ENCODE measurements around the gene PRMT3. TPM values are rescaled to one million over a fixed set of nuclear protein-coding genes. Genes with fewer than 3 reads are reported as not detected.

The PRMT3 gene
- total RNA-seq, 1 experiment from 2014 or later, result 22.6 TPM

DNA sequence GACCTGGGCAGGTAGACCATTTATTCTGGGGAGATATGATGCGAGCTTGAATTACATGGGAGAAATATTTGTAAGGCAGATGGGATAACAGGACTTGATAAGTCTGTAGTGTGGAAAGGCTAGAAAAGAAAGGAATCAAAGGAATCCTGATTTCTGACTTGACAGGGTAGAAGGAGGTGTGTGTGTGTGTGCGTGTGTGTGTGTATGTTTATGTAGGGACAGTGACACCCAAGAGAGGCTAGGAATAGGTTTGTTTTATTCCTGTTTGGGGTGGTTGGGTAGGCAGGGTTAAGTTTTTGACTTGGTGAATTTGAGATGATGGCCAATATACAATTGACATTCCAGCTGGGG lies 24.4 kb upstream of the PRMT3 start:
- Histone ChIP-seq H3T11ph (ENCODE audit: low read length) (no peak overlapping the region), H3K14ac (ENCODE audit: insufficient read depth, low read length) (no peak overlapping the region), H2BK15ac (ENCODE audit: low read depth, low read length) (no peak overlapping the region), H3K9me3 (ENCODE audit: control insufficient read depth, low read depth, low read length) (no peaks in the 10 kb centered on the region), H2AFZ (ENCODE audit: low read length) (peak overlapping the region; percentile 35), H3K27me3 (ENCODE audit: insufficient read depth, low read length) (peaks cover 9% of the 10 kb centered on the region; the same call in 1 of the 2 replicates), H3K79me2 (ENCODE audit: insufficient read depth, low read length) (no peaks in the 10 kb centered on the region), H2BK120ac (ENCODE audit: low read depth, low read length, poor library complexity, severe bottlenecking) (no peak overlapping the region), H3K56ac (ENCODE audit: insufficient read length, low read depth, low read length) (no peak overlapping the region), H3K23me2 (ENCODE audit: insufficient read length, low read depth, low read length, poor library complexity, severe bottlenecking) (peaks cover 7% of the 10 kb centered on the region), H2BK20ac (ENCODE audit: low read depth, low read length, poor library complexity, severe bottlenecking) (no peak overlapping the region), H3K4ac (ENCODE audit: low read depth, low read length) (no peak overlapping the region), H2AK5ac (ENCODE audit: insufficient read length, low read length) (no peak overlapping the region), H3K27ac (ENCODE audit: insufficient read length, low read depth, low read length) (no peak overlapping the region), H3K4me2 (ENCODE audit: insufficient read depth, insufficient read length, low read length) (peak overlapping the region; percentile 53), H3K9ac (ENCODE audit: extremely low read depth, insufficient read length, low read length) (no peak overlapping the region), H4K20me1 (ENCODE audit: control insufficient read depth, insufficient read depth, insufficient read length) (no peaks in the 10 kb centered on the region), H4K5ac (ENCODE audit: insufficient read length, low read depth, low read length) (no peak overlapping the region), H3K79me1 (ENCODE audit: insufficient read depth, low read depth, low read length, poor library complexity, severe bottlenecking) (no peaks in the 10 kb centered on the region), H3K18ac (ENCODE audit: insufficient read length, low read depth, low read length) (no peak overlapping the region), H2BK5ac (ENCODE audit: insufficient read length, low read length) (no peak overlapping the region), H4K91ac (ENCODE audit: insufficient read length, low read depth, low read length) (no peak overlapping the region), H2BK12ac (ENCODE audit: insufficient read length, low read depth, low read length) (no peak overlapping the region), H4K8ac (replicated peaks; ENCODE audit: insufficient read length, low read depth, low read length) (no peak overlapping the region), H3K23ac (ENCODE audit: insufficient read length, low read depth, low read length) (no peak overlapping the region), H3K4me1 (ENCODE audit: insufficient read depth, low read length) (peaks cover 2% of the 10 kb centered on the region; the same call in 1 of the 2 replicates)
- H3K4me1 Mint-ChIP-seq, result peaks cover 21 to 23% of the 10 kb centered on the region in 2 experiments
- H3K27ac Mint-ChIP-seq, result no peak overlapping the region; a peak in 1 of 7 replicates
- no peak for DNase-seq
- TF ChIP-seq, protein P1, sequence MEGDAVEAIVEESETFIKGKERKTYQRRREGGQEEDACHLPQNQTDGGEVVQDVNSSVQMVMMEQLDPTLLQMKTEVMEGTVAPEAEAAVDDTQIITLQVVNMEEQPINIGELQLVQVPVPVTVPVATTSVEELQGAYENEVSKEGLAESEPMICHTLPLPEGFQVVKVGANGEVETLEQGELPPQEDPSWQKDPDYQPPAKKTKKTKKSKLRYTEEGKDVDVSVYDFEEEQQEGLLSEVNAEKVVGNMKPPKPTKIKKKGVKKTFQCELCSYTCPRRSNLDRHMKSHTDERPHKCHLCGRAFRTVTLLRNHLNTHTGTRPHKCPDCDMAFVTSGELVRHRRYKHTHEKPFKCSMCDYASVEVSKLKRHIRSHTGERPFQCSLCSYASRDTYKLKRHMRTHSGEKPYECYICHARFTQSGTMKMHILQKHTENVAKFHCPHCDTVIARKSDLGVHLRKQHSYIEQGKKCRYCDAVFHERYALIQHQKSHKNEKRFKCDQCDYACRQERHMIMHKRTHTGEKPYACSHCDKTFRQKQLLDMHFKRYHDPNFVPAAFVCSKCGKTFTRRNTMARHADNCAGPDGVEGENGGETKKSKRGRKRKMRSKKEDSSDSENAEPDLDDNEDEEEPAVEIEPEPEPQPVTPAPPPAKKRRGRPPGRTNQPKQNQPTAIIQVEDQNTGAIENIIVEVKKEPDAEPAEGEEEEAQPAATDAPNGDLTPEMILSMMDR (conservative IDR thresholded peaks at IDR 0.05), result no peak
- H3K36me3 Mint-ChIP-seq (ENCODE audit: insufficient read depth in 1 of 3, low read depth in 3 of 3), result peaks cover 0 to 4% (median 1%) of the 10 kb centered on the region in 3 experiments; a peak in 2 of 7 replicates
- H3K4me3 Mint-ChIP-seq, result peak overlapping the region; percentile 65 to 80
- no CpG with 5 or more reads among the region's 2 CpGs for WGBS (ENCODE audit: extremely low coverage, insufficient read length, low lambda C conversion rate)
- peaks cover 30% of the 10 kb centered on the region for H3K27me3 Mint-ChIP-seq (ENCODE audit: low read depth)
- H3K9me3 Mint-ChIP-seq, result peaks cover 0 to 2% of the 10 kb centered on the region in 2 experiments; a peak in 1 of 5 replicates
